CD14-positive monocyte (primary cell): ENCODE data around the gene PPFIBP2. TPM values are rescaled to one million over a fixed set of nuclear protein-coding genes. Genes with fewer than 3 reads are reported as not detected.

Experiments used
- DNase-seq, 3 donors: peaks; one replicate each; pipeline ENCODE4 v3.0.0-alpha.2; 2011 to 2022
- H2AFZ ChIP-seq: 2 replicates; pipeline ENCODE4 v1.6.0; 2012; ENCODE audit warnings: mild to moderate bottlenecking, low read depth, low read length, inconsistent platforms; ENCODE audit not compliant: insufficient read depth, poor library complexity, severe bottlenecking
- H3K27ac ChIP-seq, 2 donors: 1 replicate in 1 of 2; 2 replicates in 1 of 2; pipeline ENCODE4 v1.5.1; 2012 to 2013; ENCODE audit warnings: low read length in 2 of 2, control low read depth in 1 of 2, inconsistent platforms in 1 of 2, low read depth in 1 of 2, mild to moderate bottlenecking in 1 of 2
- H3K27me3 ChIP-seq, 2 donors: one replicate each; pipeline versions ENCODE4 v1.6.0 to v1.6.1; 2011 to 2013; ENCODE audit warnings: low read length in 2 of 2; ENCODE audit not compliant: control insufficient read depth in 2 of 2, insufficient read depth in 2 of 2
- H3K36me3 ChIP-seq, 2 donors: replicated peaks in 1 of 2; 1 replicate in 1 of 2; 2 replicates in 1 of 2; pipeline versions ENCODE4 v1.5.1 to v1.6.1; 2012 to 2013; ENCODE audit warnings: low read length in 2 of 2, control low read depth in 1 of 2, inconsistent platforms in 1 of 2, mild to moderate bottlenecking in 1 of 2; ENCODE audit not compliant: insufficient read depth in 2 of 2, control insufficient read depth in 1 of 2
- H3K4me1 ChIP-seq, 2 donors: 1 replicate in 1 of 2; 2 replicates in 1 of 2; pipeline versions ENCODE4 v1.5.1 to v1.6.1; 2012 to 2013; ENCODE audit warnings: low read length in 2 of 2, control low read depth in 1 of 2, inconsistent platforms in 1 of 2, mild to moderate bottlenecking in 1 of 2, moderate library complexity in 1 of 2; ENCODE audit not compliant: insufficient read depth in 2 of 2, control insufficient read depth in 1 of 2
- H3K4me2 ChIP-seq: replicated peaks from 2 replicates; pipeline ENCODE3; 2012; ENCODE audit warnings: low read length, moderate library complexity, mild to moderate bottlenecking; ENCODE audit not compliant: poor library complexity, severe bottlenecking; ENCODE audit errors: extremely low read depth
- H3K4me3 ChIP-seq, 3 experiments: fragments of 200-600 bp in 1 of 3; sonication (generic) in 1 of 3; replicated peaks in 1 of 3; 1 replicate in 2 of 3; 2 replicates in 1 of 3; pipeline ENCODE4 v1.5.1; 2011 to 2013; ENCODE audit warnings: low read length in 3 of 3, mild to moderate bottlenecking in 3 of 3, control low read depth in 2 of 3, low read depth in 2 of 3, inconsistent platforms in 1 of 3, moderate library complexity in 1 of 3
- H3K79me2 ChIP-seq: 2 replicates; pipeline ENCODE4 v1.6.0; 2012; ENCODE audit warnings: mild to moderate bottlenecking, control low read depth, inconsistent platforms, low read length, moderate library complexity; ENCODE audit not compliant: insufficient read depth
- H3K9ac ChIP-seq: 2 replicates; pipeline ENCODE4 v1.6.0; 2017; ENCODE audit warnings: low read length, mild to moderate bottlenecking; ENCODE audit not compliant: insufficient read depth, poor library complexity, severe bottlenecking
- H3K9me3 ChIP-seq, 2 donors: replicated peaks in 1 of 2; 1 replicate in 1 of 2; 2 replicates in 1 of 2; pipeline versions ENCODE4 v1.5.1 to v1.6.1; 2012 to 2013; ENCODE audit warnings: low read length in 2 of 2, control low read depth in 1 of 2; ENCODE audit not compliant: control insufficient read depth in 1 of 2, insufficient read depth in 1 of 2
- H4K20me1 ChIP-seq: 2 replicates; pipeline ENCODE4 v1.6.0; 2012; ENCODE audit warnings: mild to moderate bottlenecking, low read length, control low read depth, moderate library complexity; ENCODE audit not compliant: insufficient read depth
- H3K27ac Mint-ChIP-seq, 7 donors: one replicate each; pipeline ENCODE4 v1.8.0; 2020; ENCODE audit warnings: mild to moderate bottlenecking in 7 of 7, mixed read lengths in 7 of 7, moderate library complexity in 6 of 7, inconsistent platforms in 2 of 7
- H3K27me3 Mint-ChIP-seq, 3 donors: one replicate each; pipeline ENCODE4 v1.8.0; 2021 to 2022; ENCODE audit warnings: low read depth in 3 of 3, mild to moderate bottlenecking in 3 of 3, mixed read lengths in 3 of 3, moderate library complexity in 3 of 3, inconsistent platforms in 1 of 3
- H3K36me3 Mint-ChIP-seq, 2 donors: one replicate each; pipeline ENCODE4 v1.8.0; 2020; ENCODE audit warnings: mixed read lengths in 2 of 2, inconsistent platforms in 1 of 2, mild to moderate bottlenecking in 1 of 2
- H3K4me1 Mint-ChIP-seq: one replicate; pipeline ENCODE4 v1.8.0; 2020; ENCODE audit warnings: mild to moderate bottlenecking, mixed read lengths
- H3K4me3 Mint-ChIP-seq, 2 donors: one replicate each; pipeline ENCODE4 v1.8.0; 2020; ENCODE audit warnings: mild to moderate bottlenecking in 2 of 2, mixed read lengths in 2 of 2, moderate library complexity in 1 of 2
- H3K9me3 Mint-ChIP-seq, 7 donors: one replicate each; pipeline ENCODE4 v1.8.0; 2020 to 2022; ENCODE audit warnings: mixed read lengths in 7 of 7, mild to moderate bottlenecking in 6 of 7, moderate library complexity in 6 of 7, inconsistent platforms in 2 of 7
- CTCF ChIP-seq: fragments of 200-600 bp; IDR thresholded peaks from one replicate; pipeline ENCODE4 v1.8.0; 2022; ENCODE audit warnings: antibody characterized with exemption, mild to moderate bottlenecking
- WGBS: methylation state at CpG from one replicate; pipeline ENCODE4 v1.1.5; 2013; ENCODE audit warnings: missing lambda C conversion rate; ENCODE audit not compliant: insufficient coverage; 5-methylcytosine and 5-hydroxymethylcytosine counted together
- intact Hi-C, 2 donors: fragments of 100-400 bp; cut with micrococcal nuclease; formaldehyde crosslinking; loops; one replicate each; pipeline versions ENCODE4 v1.15.0 to v1.15.1; 2023
- polyA minus RNA-seq: library from RNA; depleted of rRNA, polyadenylated mRNA; stranded (reverse); fragments of >200 nt; gene quantifications from 2 replicates; pipeline ENCODE4 v1.2.3, GENCODE V29; 2012
- polyA plus RNA-seq, 3 donors: library from polyadenylated mRNA; depleted of rRNA in 1 of 3; unstranded in 2 of 3; stranded (reverse) in 1 of 3; fragments of 300-500 nt in 2 of 3; fragments of >200 nt in 1 of 3; fragmentation: Illumina TruSeq in 2 of 3; gene quantifications; 1 replicate in 2 of 3; 2 replicates in 1 of 3; pipeline ENCODE4 v1.2.3, GENCODE V29; 2012 to 2021
- total RNA-seq, 12 experiments: library from RNA in 1 of 12; stranded (reverse) in 1 of 12; fragments of 120-200 nt in 1 of 12; gene quantifications; one replicate each; pipeline ENCODE4 v1.2.4 and lab custom pipeline; 2013 to 2026; ENCODE audit warnings: mixed read lengths in 6 of 12, inconsistent platforms in 1 of 12

PPFIBP2 gene
- 33.7 TPM for total RNA-seq (2013)
- polyA plus RNA-seq = 10 to 100 TPM in 1 of 3 donors, 1 to 10 TPM in 2; 5.9 to 41.6 (median 8.6) TPM
- polyA minus RNA-seq = 38.9 and 84.7 TPM in 2 replicates
- total RNA-seq (lab: John Stamatoyannopoulos, UW) = 6.4 to 53.4 (median 44.8) reads per million in 11 experiments

GRCh38 chr11:7513234-7514098 is at the start of gene PPFIBP2:
PPFIBP2 (plus strand) TSS chr11:7513999; CDS start chr11:7549476, 35,477 bp downstream.
- intact Hi-C loops = loop anchor here (10.0 kb wide), 3 partner anchors 61 to 81 kb away; no protein-coding TSS in a partner anchor
- WGBS = under 1% methylated on average over 61 of the region's 79 CpGs
- peaks cover 33% of the 10 kb centered on the region for H4K20me1 ChIP-seq
- peaks cover 61% of the 10 kb centered on the region for H3K4me1 Mint-ChIP-seq
- H3K79me2 ChIP-seq = peaks cover 46% of the 10 kb centered on the region
- H3K27ac Mint-ChIP-seq = peak within 1 kb of the TSS; percentile 95 to 98 (median 97)
- no peaks in the 10 kb centered on the region for H3K9me3 ChIP-seq
- peak within 1 kb of the TSS; percentile 91 to 98 for H3K27ac ChIP-seq
- DNase-seq = peak; percentile 75 to 82 (median 76)
- H3K4me1 ChIP-seq = peaks cover 51 to 60% of the 10 kb centered on the region in 2 donors
- TF ChIP-seq CTCF = peak; percentile 81
- peaks cover 0 to 7% (median 6%) of the 10 kb centered on the region in 3 donors for H3K27me3 Mint-ChIP-seq
- peak within 1 kb of the TSS; percentile 79 for H3K4me2 ChIP-seq
- peak within 1 kb of the TSS; percentile 93 for H3K4me3 Mint-ChIP-seq
- H3K27me3 ChIP-seq = no peaks in the 10 kb centered on the region
- H3K9me3 Mint-ChIP-seq = peaks cover 0 to 2% (median 0%) of the 10 kb centered on the region in 7 donors
- peak within 1 kb of the TSS; percentile 89 for H3K9ac ChIP-seq
- peaks cover 0 to 33% of the 10 kb centered on the region in 2 donors for H3K36me3 Mint-ChIP-seq
- no peaks in the 10 kb centered on the region for H3K36me3 ChIP-seq
- H3K4me3 ChIP-seq = peak within 1 kb of the TSS; percentile 86 to 95 (median 92)
- peak within 1 kb of the TSS; percentile 88 for H2AFZ ChIP-seq

DNA sequence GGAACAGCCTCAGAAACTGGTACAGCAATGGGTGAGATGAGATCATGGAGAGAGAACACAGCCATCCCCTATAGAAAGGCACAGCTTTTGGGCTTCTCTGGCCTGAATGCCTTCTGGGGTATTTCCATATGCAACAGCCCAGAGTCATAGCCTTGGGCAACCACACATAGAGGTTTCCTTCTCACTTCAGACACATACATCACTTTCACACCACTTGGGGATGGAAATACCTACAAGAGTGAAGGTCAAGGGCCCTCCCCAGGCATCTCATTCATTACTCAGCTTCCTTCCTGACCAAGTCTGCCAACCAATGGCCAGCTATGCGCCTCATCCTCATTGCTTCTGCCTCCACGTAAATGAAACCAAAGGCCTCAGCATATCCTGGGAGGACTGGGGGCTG is 46.1 kb upstream of the PPFIBP2 start:
- Histone ChIP-seq H3K79me2 (no peaks in the 10 kb centered on the region), H3K4me2 (no peak overlapping the region), H3K27ac (no peak overlapping the region), H2AFZ (no peak overlapping the region), H3K36me3 (no peaks in the 10 kb centered on the region), H4K20me1 (no peaks in the 10 kb centered on the region), H3K9ac (no peak overlapping the region), H3K9me3 (no peaks in the 10 kb centered on the region), H3K4me1 (no peaks in the 10 kb centered on the region), H3K4me3 (no peak overlapping the region), H3K27me3 (no peaks in the 10 kb centered on the region)
- 83% methylated on average over 2 of the region's 2 CpGs for WGBS
- Mint-ChIP-seq H3K4me1 (no peaks in the 10 kb centered on the region), H3K36me3 (peaks cover 0 to 3% of the 10 kb centered on the region in 2 donors), H3K27me3 (peaks cover 0 to 8% (median 3%) of the 10 kb centered on the region in 3 donors), H3K9me3 (peaks cover 0 to 9% (median 3%) of the 10 kb centered on the region in 7 donors), H3K4me3 (no peak overlapping the region), H3K27ac (no peak overlapping the region)
- TF ChIP-seq CTCF = no peak
- peak in 1 of 3 donors; percentile 7 for DNase-seq
- intact Hi-C loops = no loop called here
